SK-N-SH treated with all-trans-retinoic acid at 6 μM for 48 hours (cell line): Measurements from ENCODE around the gene TMEFF2.

Experiments used
- ATAC-seq: fragments of 200-7000 bp; cut with Tn5 transposase; 3 replicates; pipeline ENCODE4 v1.9.1; 2020; ENCODE audit warnings: mild to moderate bottlenecking, moderate library complexity
- ARNTL ChIP-seq: fragments of 450-650 bp; formaldehyde crosslinking; IDR thresholded peaks from 2 replicates; pipeline ENCODE4 v1.5.0; 2020; ENCODE audit warnings: low read depth, mild to moderate bottlenecking, moderate library complexity, borderline replicate concordance
- BACH2 ChIP-seq: fragments of 250-450 bp; sonication (Bioruptor Pico); IDR thresholded peaks from 2 replicates; pipeline ENCODE4 v1.9.0; 2021; ENCODE audit warnings: mild to moderate bottlenecking, borderline replicate concordance
- CSDC2 ChIP-seq: fragments of 250-450 bp; sonication (Bioruptor Pico); IDR thresholded peaks from 2 replicates; pipeline ENCODE4 v1.5.0; 2020; ENCODE audit warnings: mild to moderate bottlenecking, moderate library complexity
- ESRRG ChIP-seq: fragments of 250-450 bp; sonication (Bioruptor Pico); IDR thresholded peaks from 2 replicates; pipeline ENCODE4 v1.6.1; 2021; ENCODE audit warnings: mild to moderate bottlenecking
- ISL1 ChIP-seq: fragments of 250-450 bp; sonication (Bioruptor Pico); IDR thresholded peaks from 2 replicates; pipeline ENCODE4 v2.1.2; 2022; ENCODE audit warnings: mild to moderate bottlenecking, moderate library complexity
- OSR1 ChIP-seq: fragments of 250-450 bp; sonication (Bioruptor Pico); IDR thresholded peaks from 2 replicates; pipeline ENCODE4 v1.8.0; 2022; ENCODE audit warnings: moderate library complexity, mild to moderate bottlenecking, inconsistent platforms
- PPARA ChIP-seq: fragments of 250-450 bp; sonication (Bioruptor Pico); IDR thresholded peaks from 2 replicates; pipeline ENCODE4 v1.5.0; 2020; ENCODE audit warnings: mild to moderate bottlenecking, borderline replicate concordance
- RARB ChIP-seq: fragments of 250-450 bp; sonication (Bioruptor Pico); IDR thresholded peaks from 2 replicates; pipeline ENCODE4 v1.8.0; 2021; ENCODE audit warnings: mild to moderate bottlenecking, moderate library complexity
- SNAI2 ChIP-seq: fragments of 250-450 bp; sonication (Bioruptor Pico); IDR thresholded peaks from 2 replicates; pipeline ENCODE4 v1.5.0; 2020; ENCODE audit warnings: mild to moderate bottlenecking, moderate library complexity
- TCF4 ChIP-seq: fragments of 250-450 bp; sonication (Bioruptor Pico); IDR thresholded peaks from 2 replicates; pipeline ENCODE4 v1.8.0; 2021; ENCODE audit warnings: mild to moderate bottlenecking, moderate library complexity, borderline replicate concordance
- TOX ChIP-seq: fragments of 250-450 bp; sonication (Bioruptor Pico); IDR thresholded peaks from 2 replicates; pipeline ENCODE4 v1.8.0; 2021; ENCODE audit warnings: mild to moderate bottlenecking, moderate library complexity, borderline replicate concordance
- ZC3H10 ChIP-seq: fragments of 250-450 bp; sonication (Bioruptor Pico); IDR thresholded peaks from 2 replicates; pipeline ENCODE4 v1.5.1; 2021; ENCODE audit warnings: mild to moderate bottlenecking, moderate library complexity
- ZFP3 ChIP-seq: fragments of 250-450 bp; sonication (Bioruptor Pico); IDR thresholded peaks from 2 replicates; pipeline ENCODE4 v1.5.0; 2020; ENCODE audit warnings: mild to moderate bottlenecking, moderate library complexity
- ZFP30 ChIP-seq: fragments of 450-650 bp; formaldehyde crosslinking; IDR thresholded peaks from 2 replicates; pipeline ENCODE4 v1.5.0; 2022; ENCODE audit warnings: mild to moderate bottlenecking, moderate library complexity
- ZNF565 ChIP-seq: fragments of 450-650 bp; formaldehyde crosslinking; conservative IDR thresholded peaks from 2 replicates; pipeline ENCODE4 v1.5.0; 2020; ENCODE audit warnings: low read depth, mild to moderate bottlenecking, moderate library complexity
- ZNF70 ChIP-seq: fragments of 450-650 bp; formaldehyde crosslinking; IDR thresholded peaks from 2 replicates; pipeline ENCODE4 v1.5.0; 2020; ENCODE audit warnings: mild to moderate bottlenecking, moderate library complexity
- ZNF8 ChIP-seq: fragments of 450-650 bp; formaldehyde crosslinking; IDR thresholded peaks from 2 replicates; pipeline ENCODE4 v1.5.0; 2020; ENCODE audit warnings: mild to moderate bottlenecking, moderate library complexity
- TF ChIP-seq, protein P1 (sequence below): fragments of 250-450 bp; sonication (Bioruptor Pico); IDR thresholded peaks from 2 replicates; pipeline ENCODE4 v1.5.1; 2020; ENCODE audit warnings: low read depth, mild to moderate bottlenecking, moderate library complexity
- TF ChIP-seq, protein P2 (sequence below): fragments of 250-450 bp; sonication (Bioruptor Pico); IDR thresholded peaks from 2 replicates; pipeline ENCODE4 v1.8.0; 2021; ENCODE audit warnings: low read depth, mild to moderate bottlenecking, moderate library complexity, borderline replicate concordance
- TF ChIP-seq, protein P3 (sequence below): fragments of 250-450 bp; sonication (Bioruptor Pico); IDR thresholded peaks from 2 replicates; pipeline ENCODE4 v1.8.0; 2020; ENCODE audit warnings: mild to moderate bottlenecking, moderate library complexity, borderline replicate concordance
- TF ChIP-seq, protein P4 (sequence below): fragments of 250-450 bp; sonication (Bioruptor Pico); IDR thresholded peaks from 2 replicates; pipeline ENCODE4 v1.5.0; 2020; ENCODE audit warnings: mild to moderate bottlenecking, moderate library complexity
- TF ChIP-seq, protein P5 (sequence below): fragments of 250-450 bp; sonication (Bioruptor Pico); IDR thresholded peaks from 2 replicates; pipeline ENCODE4 v1.5.1; 2021; ENCODE audit warnings: mild to moderate bottlenecking, moderate library complexity

TMEFF2 gene

DNA sequence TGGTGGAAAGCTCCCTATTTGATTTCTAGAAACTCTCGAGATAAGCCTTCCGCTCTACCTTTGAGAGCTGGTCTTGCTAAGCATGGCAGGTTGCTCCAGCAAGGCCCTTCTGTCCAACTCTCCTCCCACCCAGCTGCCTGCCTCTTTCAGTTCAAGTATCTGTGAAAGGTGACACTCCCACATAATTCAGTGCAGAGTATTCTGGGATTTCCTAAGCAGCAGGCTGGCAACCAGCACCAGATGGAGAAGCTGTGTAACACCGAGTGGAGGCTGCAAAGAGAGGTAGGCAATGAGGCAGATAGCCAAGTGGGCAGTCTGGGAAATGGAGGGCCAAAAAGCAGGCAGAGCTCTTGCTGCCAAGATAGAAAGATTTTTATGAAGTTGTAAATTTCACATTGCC, 259.5 kb downstream of the TMEFF2 start:
- ATAC-seq: peak; percentile 65; the same call in 2 of the 3 replicates
- TF ChIP-seq, protein P1, sequence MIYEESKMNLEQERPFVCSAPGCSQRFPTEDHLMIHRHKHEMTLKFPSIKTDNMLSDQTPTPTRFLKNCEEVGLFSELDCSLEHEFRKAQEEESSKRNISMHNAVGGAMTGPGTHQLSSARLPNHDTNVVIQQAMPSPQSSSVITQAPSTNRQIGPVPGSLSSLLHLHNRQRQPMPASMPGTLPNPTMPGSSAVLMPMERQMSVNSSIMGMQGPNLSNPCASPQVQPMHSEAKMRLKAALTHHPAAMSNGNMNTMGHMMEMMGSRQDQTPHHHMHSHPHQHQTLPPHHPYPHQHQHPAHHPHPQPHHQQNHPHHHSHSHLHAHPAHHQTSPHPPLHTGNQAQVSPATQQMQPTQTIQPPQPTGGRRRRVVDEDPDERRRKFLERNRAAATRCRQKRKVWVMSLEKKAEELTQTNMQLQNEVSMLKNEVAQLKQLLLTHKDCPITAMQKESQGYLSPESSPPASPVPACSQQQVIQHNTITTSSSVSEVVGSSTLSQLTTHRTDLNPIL: no peak
- TF ChIP-seq ZFP30 (CRISPR knock-in tag) (no peak), ZNF70 (CRISPR knock-in tag) (no peak)

DNA sequence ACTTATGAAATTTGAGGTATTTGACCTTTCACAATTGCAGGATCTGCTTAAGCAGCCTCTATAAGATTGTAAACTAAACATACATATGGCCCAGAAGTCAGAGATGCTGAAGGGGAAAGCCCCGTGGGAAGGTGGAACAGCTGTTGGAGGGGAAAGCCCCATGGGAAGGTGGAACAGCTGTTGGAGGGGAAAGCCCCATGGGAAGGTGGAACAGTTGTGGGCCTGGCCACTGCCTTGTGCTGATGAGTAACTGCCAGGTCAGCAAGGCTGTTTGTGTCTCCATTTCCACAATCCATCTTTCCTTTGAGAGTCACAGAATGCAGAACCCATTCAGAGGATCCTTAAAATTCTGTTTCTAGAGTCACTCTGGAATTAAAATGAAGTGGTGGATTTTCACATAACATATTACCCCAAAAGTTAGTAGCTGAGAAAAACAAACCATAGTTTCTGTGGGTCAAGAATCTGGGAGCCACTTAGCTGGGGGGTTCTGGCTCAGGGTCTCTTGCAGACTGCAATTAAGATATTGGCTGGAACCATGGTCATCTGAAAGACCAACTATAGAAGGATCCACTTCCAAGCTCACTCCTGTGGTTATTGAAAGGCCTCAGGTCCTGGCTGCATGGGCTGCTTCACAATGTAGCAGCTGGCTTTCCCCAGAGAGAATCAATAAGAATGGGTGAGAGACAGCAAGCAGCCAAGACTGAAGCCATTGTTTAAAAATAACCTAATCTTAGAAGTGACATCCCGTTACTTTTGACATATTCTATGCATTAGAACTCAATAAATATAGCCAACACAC, 261.2 kb downstream of the TMEFF2 start:
- TF ChIP-seq ZNF70 (CRISPR knock-in tag) (no peak), BACH2 (CRISPR knock-in tag) (no peak), OSR1 (CRISPR knock-in tag) (no peak), RARB (CRISPR knock-in tag) (no peak), ESRRG (no peak), ZFP30 (CRISPR knock-in tag) (no peak), ZC3H10 (CRISPR knock-in tag) (no peak), ZFP3 (CRISPR knock-in tag) (no peak), TCF4 (no peak), CSDC2 (CRISPR knock-in tag) (no peak), ZNF8 (no peak), ARNTL (CRISPR knock-in tag) (no peak), TOX (CRISPR knock-in tag) (no peak), ISL1 (no peak), ZNF565 (no peak), SNAI2 (CRISPR knock-in tag) (no peak)
- TF ChIP-seq, protein P1: no peak
- TF ChIP-seq, protein P2, sequence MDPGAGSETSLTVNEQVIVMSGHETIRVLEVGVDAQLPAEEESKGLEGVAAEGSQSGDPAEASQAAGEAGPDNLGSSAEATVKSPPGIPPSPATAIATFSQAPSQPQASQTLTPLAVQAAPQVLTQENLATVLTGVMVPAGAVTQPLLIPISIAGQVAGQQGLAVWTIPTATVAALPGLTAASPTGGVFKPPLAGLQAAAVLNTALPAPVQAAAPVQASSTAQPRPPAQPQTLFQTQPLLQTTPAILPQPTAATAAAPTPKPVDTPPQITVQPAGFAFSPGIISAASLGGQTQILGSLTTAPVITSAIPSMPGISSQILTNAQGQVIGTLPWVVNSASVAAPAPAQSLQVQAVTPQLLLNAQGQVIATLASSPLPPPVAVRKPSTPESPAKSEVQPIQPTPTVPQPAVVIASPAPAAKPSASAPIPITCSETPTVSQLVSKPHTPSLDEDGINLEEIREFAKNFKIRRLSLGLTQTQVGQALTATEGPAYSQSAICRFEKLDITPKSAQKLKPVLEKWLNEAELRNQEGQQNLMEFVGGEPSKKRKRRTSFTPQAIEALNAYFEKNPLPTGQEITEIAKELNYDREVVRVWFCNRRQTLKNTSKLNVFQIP (CRISPR knock-in tag): no peak
- TF ChIP-seq, protein P3, sequence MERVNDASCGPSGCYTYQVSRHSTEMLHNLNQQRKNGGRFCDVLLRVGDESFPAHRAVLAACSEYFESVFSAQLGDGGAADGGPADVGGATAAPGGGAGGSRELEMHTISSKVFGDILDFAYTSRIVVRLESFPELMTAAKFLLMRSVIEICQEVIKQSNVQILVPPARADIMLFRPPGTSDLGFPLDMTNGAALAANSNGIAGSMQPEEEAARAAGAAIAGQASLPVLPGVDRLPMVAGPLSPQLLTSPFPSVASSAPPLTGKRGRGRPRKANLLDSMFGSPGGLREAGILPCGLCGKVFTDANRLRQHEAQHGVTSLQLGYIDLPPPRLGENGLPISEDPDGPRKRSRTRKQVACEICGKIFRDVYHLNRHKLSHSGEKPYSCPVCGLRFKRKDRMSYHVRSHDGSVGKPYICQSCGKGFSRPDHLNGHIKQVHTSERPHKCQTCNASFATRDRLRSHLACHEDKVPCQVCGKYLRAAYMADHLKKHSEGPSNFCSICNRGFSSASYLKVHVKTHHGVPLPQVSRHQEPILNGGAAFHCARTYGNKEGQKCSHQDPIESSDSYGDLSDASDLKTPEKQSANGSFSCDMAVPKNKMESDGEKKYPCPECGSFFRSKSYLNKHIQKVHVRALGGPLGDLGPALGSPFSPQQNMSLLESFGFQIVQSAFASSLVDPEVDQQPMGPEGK (CRISPR knock-in tag): no peak
- TF ChIP-seq, protein P4, sequence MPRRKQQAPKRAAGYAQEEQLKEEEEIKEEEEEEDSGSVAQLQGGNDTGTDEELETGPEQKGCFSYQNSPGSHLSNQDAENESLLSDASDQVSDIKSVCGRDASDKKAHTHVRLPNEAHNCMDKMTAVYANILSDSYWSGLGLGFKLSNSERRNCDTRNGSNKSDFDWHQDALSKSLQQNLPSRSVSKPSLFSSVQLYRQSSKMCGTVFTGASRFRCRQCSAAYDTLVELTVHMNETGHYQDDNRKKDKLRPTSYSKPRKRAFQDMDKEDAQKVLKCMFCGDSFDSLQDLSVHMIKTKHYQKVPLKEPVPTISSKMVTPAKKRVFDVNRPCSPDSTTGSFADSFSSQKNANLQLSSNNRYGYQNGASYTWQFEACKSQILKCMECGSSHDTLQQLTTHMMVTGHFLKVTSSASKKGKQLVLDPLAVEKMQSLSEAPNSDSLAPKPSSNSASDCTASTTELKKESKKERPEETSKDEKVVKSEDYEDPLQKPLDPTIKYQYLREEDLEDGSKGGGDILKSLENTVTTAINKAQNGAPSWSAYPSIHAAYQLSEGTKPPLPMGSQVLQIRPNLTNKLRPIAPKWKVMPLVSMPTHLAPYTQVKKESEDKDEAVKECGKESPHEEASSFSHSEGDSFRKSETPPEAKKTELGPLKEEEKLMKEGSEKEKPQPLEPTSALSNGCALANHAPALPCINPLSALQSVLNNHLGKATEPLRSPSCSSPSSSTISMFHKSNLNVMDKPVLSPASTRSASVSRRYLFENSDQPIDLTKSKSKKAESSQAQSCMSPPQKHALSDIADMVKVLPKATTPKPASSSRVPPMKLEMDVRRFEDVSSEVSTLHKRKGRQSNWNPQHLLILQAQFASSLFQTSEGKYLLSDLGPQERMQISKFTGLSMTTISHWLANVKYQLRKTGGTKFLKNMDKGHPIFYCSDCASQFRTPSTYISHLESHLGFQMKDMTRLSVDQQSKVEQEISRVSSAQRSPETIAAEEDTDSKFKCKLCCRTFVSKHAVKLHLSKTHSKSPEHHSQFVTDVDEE (CRISPR knock-in tag): no peak
- TF ChIP-seq, all 23 proteins: peak for 0
- ATAC-seq: no peak

DNA sequence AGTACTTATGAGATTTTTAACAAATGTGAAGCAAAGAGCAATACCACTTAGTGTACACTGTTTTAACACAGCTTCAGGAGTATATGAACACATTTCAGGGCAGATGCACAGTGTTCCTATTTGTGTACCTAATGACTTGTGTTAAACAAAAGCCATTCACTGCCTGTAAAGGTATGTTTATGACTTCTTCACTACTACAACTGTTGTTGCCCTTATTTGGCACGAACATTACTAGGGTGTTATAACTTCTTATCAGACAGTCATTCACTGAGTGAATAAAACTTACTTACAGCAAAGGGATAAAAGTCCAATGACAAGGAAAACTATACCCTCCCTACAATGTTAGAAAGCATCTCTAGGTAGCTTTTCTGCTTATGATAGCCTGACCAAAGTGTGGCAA, 262.4 kb downstream of the TMEFF2 start:
- TF ChIP-seq PPARA (CRISPR knock-in tag) (no peak), ZNF70 (CRISPR knock-in tag) (no peak), TOX (CRISPR knock-in tag) (no peak), ZNF565 (no peak), SNAI2 (CRISPR knock-in tag) (no peak), ZFP3 (CRISPR knock-in tag) (no peak)
- TF ChIP-seq, protein P5, sequence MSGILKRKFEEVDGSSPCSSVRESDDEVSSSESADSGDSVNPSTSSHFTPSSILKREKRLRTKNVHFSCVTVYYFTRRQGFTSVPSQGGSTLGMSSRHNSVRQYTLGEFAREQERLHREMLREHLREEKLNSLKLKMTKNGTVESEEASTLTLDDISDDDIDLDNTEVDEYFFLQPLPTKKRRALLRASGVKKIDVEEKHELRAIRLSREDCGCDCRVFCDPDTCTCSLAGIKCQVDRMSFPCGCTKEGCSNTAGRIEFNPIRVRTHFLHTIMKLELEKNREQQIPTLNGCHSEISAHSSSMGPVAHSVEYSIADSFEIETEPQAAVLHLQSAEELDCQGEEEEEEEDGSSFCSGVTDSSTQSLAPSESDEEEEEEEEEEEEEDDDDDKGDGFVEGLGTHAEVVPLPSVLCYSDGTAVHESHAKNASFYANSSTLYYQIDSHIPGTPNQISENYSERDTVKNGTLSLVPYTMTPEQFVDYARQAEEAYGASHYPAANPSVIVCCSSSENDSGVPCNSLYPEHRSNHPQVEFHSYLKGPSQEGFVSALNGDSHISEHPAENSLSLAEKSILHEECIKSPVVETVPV (CRISPR knock-in tag): no peak
- TF ChIP-seq, protein P2 (CRISPR knock-in tag): no peak
- no peak for ATAC-seq
